Hypothalamus (tissue), 51 donors: Measurements from ENCODE around the gene SUFU.
"Not testable (repeated sequence)": the region's sequence is repeated elsewhere in the genome, so short reads cannot be mapped to it uniquely, and the experiment has no call there.

Source experiments
- DNase-seq, 51 donors: peaks; one replicate each; lab custom pipeline; 2025; lab: John Stamatoyannopoulos, UW

SUFU gene

GRCh38 chr10:102660888-102661657 lies 157.3 kb downstream of the SUFU start:
- DNase-seq = peak in 23 of 51 donors; percentile 15 to 63 (median 44)

DNA sequence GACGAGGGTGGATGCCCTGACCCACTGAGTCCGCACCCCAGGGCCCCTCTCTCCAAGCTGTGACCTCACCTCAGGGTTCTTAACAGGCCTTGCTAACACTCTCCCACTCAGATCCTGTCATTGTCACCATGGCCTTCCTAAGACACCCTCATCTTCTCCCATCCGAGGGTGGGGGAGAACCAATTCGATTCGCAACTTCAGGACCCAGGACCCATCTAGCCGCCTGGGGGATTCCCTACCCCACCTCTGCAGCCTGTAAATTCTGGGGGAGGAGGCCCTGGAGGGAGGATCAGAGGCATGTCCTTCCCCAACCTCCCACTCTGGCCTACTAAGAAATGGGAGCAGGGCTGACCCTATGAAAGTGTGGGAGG lies 157.9 kb downstream of the SUFU start:
- no peak for DNase-seq

GRCh38 chr10:102665904-102666509 lies 162.2 kb downstream of the SUFU start:
- no peak for DNase-seq

DNA sequence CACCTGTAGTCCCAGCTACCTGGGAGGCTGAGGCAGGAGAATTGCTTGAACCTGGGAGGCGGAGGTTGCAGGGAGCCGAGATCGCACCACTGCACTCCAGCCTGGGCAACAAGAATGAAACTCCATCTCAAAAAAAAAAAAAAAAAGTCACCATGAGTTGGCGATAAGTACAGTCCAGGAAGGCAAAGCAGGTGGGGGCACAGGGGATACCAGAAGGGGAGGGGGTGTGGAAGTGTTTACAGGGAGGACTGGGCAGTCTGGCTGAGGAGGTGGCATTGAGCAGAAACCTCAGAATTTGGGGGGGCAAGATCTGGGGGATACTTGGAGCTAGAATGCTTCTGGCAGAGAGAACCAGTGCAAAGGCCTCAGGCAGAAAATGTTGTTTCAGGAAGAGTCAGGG lies 163.6 kb downstream of the SUFU start:
- DNase-seq = not testable (repeated sequence)

GRCh38 chr10:102668326-102669107 lies 164.7 kb downstream of the SUFU start:
- peak in 1 of 51 donors; percentile 68 for DNase-seq

- DNase-seq = peak in 11 of 51 donors; percentile 31 to 65 (median 37)
Observed at GRCh38 chr10:102669206-102670064, 165.7 kb downstream of the SUFU start.

- DNase-seq = no peak
Observed at GRCh38 chr10:102670065-102670670, 166.4 kb downstream of the SUFU start.

GRCh38 chr10:102670871-102671434 lies 167.2 kb downstream of the SUFU start:
- DNase-seq = no peak

- DNase-seq = no peak
Observed at GRCh38 chr10:102673236-102673818, 169.6 kb downstream of the SUFU start.

- peak in 27 of 51 donors; percentile 12 to 80 (median 59) for DNase-seq
Observed at GRCh38 chr10:102673819-102674511, 170.2 kb downstream of the SUFU start.

- DNase-seq = peak in 1 of 51 donors; percentile 76
Observed at GRCh38 chr10:102674566-102674965, 170.8 kb downstream of the SUFU start.

DNA sequence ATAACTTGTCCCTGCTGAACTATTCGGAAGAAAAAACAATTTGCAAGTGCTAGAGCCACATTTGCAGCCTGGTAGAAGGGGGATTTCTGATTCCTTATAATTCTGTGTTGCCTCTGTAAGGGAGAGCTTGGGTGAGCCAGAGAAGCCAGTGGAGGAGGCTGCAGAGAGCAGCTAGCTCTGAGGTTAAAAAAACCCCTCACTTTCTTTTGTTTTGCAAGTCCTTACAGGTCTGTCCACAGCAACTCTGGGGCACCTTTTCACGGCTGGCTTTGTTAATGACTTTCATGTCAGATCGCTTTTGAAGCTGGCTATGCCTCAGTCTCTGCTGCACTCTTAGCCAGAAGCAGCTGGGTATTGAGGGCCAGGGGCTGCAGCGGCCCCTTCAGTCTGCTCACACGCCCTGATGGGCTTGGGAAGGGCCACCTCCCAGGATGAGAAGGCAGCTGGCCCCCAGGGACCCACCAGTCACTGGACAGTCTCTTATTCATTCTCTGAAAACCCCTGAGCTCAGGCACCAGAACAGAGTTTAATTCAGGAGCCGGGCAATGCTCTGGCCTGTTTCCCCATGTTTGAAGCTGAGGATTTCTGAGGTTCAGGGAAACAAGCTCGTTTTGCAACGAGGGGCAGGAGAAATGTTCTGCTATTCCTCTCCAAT lies 171.4 kb downstream of the SUFU start:
- peak in 2 of 51 donors; percentile 31 to 62 for DNase-seq

DNA sequence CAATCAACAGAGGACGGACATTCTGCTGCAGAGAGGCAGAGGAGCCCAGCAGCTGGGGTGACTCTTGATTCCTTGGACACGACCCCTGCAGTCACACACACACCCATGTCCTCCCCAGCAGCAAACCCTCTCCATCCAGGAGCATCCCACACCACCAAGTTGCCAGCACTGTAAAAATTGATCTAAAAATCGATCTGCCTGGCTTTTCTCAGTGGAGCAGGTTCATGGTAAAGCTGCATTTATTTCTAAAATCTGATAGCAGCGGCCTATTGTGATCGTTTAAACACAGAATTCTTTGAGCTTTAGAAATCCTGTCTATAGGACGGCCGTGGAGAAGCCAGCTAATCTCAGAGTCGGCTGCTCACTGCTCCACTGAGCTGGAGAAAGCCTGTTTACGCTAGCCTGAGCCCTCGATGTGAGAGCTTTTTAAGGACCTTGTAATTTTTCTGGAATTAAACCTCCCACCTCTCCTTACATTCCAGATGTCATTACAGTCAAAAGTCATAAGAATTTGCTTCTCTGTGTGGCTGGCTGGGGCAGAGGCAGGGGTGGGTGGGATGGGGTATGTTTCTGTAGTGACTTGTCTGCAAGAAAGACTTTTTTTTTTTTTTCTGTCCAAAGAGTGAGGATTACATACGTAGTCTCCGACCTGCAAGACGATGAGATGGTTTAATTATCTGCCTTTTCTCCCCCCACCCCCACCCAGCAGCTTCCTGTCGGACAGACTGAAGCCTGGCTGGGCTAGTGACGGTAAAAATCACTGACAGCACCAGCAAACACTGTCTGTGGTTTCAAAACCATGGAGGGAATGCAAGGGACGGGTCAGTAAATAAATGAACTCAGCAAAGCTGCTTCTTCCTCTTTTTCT lies 172.1 kb downstream of the SUFU start:
- DNase-seq = peak in 7 of 51 donors; percentile 18 to 55 (median 21)

- DNase-seq = no peak
Observed at GRCh38 chr10:102676534-102677315, 173.0 kb downstream of the SUFU start.

GRCh38 chr10:102677331-102678067 lies 173.7 kb downstream of the SUFU start:
- DNase-seq = no peak

GRCh38 chr10:102678068-102678400 lies 174.3 kb downstream of the SUFU start:
- DNase-seq = no peak
